HEK293 (cell line): Measurements from ENCODE around the gene PRKG2.

Source experiments
- GFI1B ChIP-seq: fragments of 450-650 bp; formaldehyde crosslinking; IDR thresholded peaks from 2 replicates; pipeline ENCODE4 v1.5.1; 2016; ENCODE audit warnings: missing biosample characterization, missing genetic modification characterization
- HOXC10 ChIP-seq: sonication (generic); formaldehyde crosslinking; IDR thresholded peaks from 2 replicates; pipeline ENCODE4 v1.8.1; 2023; ENCODE audit warnings: mild to moderate bottlenecking, missing genetic modification reagents
- OVOL3 ChIP-seq: fragments of 450-650 bp; formaldehyde crosslinking; IDR thresholded peaks from 2 replicates; pipeline ENCODE4 v1.5.1; 2016; ENCODE audit warnings: missing biosample characterization, missing genetic modification characterization
- PBX3 ChIP-seq: sonication (generic); formaldehyde crosslinking; IDR thresholded peaks from 2 replicates; pipeline ENCODE4 v1.8.1; 2022; ENCODE audit warnings: mild to moderate bottlenecking, moderate library complexity, missing genetic modification reagents
- PRDM10 ChIP-seq: fragments of 450-650 bp; formaldehyde crosslinking; IDR thresholded peaks from 2 replicates; pipeline ENCODE4 v1.5.1; 2016; ENCODE audit warnings: missing biosample characterization, missing genetic modification characterization
- ZBTB1 ChIP-seq: fragments of 450-650 bp; formaldehyde crosslinking; IDR thresholded peaks from 2 replicates; pipeline ENCODE4 v1.5.1; 2016; ENCODE audit warnings: missing biosample characterization, missing genetic modification characterization
- ZBTB11 ChIP-seq: fragments of 450-650 bp; formaldehyde crosslinking; conservative IDR thresholded peaks from 2 replicates; pipeline ENCODE4 v1.5.1; 2016; ENCODE audit warnings: low read depth, missing biosample characterization, missing genetic modification characterization
- ZBTB17 ChIP-seq: fragments of 450-650 bp; formaldehyde crosslinking; IDR thresholded peaks from 2 replicates; pipeline ENCODE4 v1.5.1; 2016; ENCODE audit warnings: missing biosample characterization, missing genetic modification characterization
- ZBTB48 ChIP-seq: fragments of 450-650 bp; formaldehyde crosslinking; IDR thresholded peaks from 2 replicates; pipeline ENCODE4 v1.5.1; 2016; ENCODE audit warnings: missing biosample characterization, missing genetic modification characterization
- ZBTB8A ChIP-seq: fragments of 450-650 bp; formaldehyde crosslinking; IDR thresholded peaks from 2 replicates; pipeline ENCODE4 v1.5.1; 2016; ENCODE audit warnings: missing biosample characterization, missing genetic modification characterization
- ZFHX2 ChIP-seq: fragments of 450-650 bp; formaldehyde crosslinking; conservative IDR thresholded peaks from 2 replicates; pipeline ENCODE4 v1.5.1; 2016; ENCODE audit warnings: missing biosample characterization, missing genetic modification characterization
- ZIC2 ChIP-seq: fragments of 450-650 bp; formaldehyde crosslinking; IDR thresholded peaks from 2 replicates; pipeline ENCODE4 v1.5.1; 2016; ENCODE audit warnings: missing biosample characterization, missing genetic modification characterization
- ZNF146 ChIP-seq: fragments of 450-650 bp; formaldehyde crosslinking; IDR thresholded peaks from 2 replicates; pipeline ENCODE4 v1.5.1; 2016; ENCODE audit warnings: missing biosample characterization, missing genetic modification characterization
- ZNF18 ChIP-seq: fragments of 450-650 bp; formaldehyde crosslinking; IDR thresholded peaks from 2 replicates; pipeline ENCODE4 v1.5.1; 2016; ENCODE audit warnings: missing biosample characterization, missing genetic modification characterization
- ZNF280C ChIP-seq: fragments of 450-650 bp; formaldehyde crosslinking; IDR thresholded peaks from 2 replicates; pipeline ENCODE4 v1.5.1; 2016; ENCODE audit warnings: missing biosample characterization, missing genetic modification characterization
- ZNF292 ChIP-seq: fragments of 450-650 bp; formaldehyde crosslinking; IDR thresholded peaks from 2 replicates; pipeline ENCODE4 v1.5.1; 2016; ENCODE audit warnings: low read depth, missing biosample characterization, missing genetic modification characterization, borderline replicate concordance
- ZNF354C ChIP-seq: fragments of 450-650 bp; formaldehyde crosslinking; IDR thresholded peaks from 2 replicates; pipeline ENCODE4 v1.5.1; 2016; ENCODE audit warnings: missing biosample characterization, missing genetic modification characterization, low read depth, borderline replicate concordance
- ZNF366 ChIP-seq: fragments of 450-650 bp; formaldehyde crosslinking; conservative IDR thresholded peaks from 2 replicates; pipeline ENCODE4 v1.5.1; 2016; ENCODE audit warnings: missing biosample characterization, missing genetic modification characterization
- ZNF37A ChIP-seq: fragments of 450-650 bp; IDR thresholded peaks from 2 replicates; pipeline ENCODE4 v1.5.1; 2018; ENCODE audit warnings: missing biosample characterization, missing genetic modification characterization
- ZNF404 ChIP-seq: fragments of 450-650 bp; formaldehyde crosslinking; IDR thresholded peaks from 2 replicates; pipeline ENCODE4 v1.5.1; 2017; ENCODE audit warnings: missing biosample characterization, missing genetic modification characterization
- ZNF423 ChIP-seq: fragments of 450-650 bp; formaldehyde crosslinking; IDR thresholded peaks from 2 replicates; pipeline ENCODE4 v1.5.1; 2016; ENCODE audit warnings: missing biosample characterization, missing genetic modification characterization
- ZNF529 ChIP-seq: fragments of 450-650 bp; formaldehyde crosslinking; IDR thresholded peaks from 2 replicates; pipeline ENCODE4 v1.5.1; 2017; ENCODE audit warnings: missing genetic modification characterization, missing biosample characterization; ENCODE audit not compliant: insufficient replicate concordance
- ZNF555 ChIP-seq: fragments of 450-650 bp; formaldehyde crosslinking; conservative IDR thresholded peaks from 2 replicates; pipeline ENCODE4 v1.5.1; 2017; ENCODE audit warnings: missing biosample characterization, mild to moderate bottlenecking, missing genetic modification characterization, inconsistent platforms
- ZNF629 ChIP-seq: fragments of 450-650 bp; formaldehyde crosslinking; IDR thresholded peaks from 2 replicates; pipeline ENCODE4 v1.5.1; 2017; ENCODE audit warnings: missing biosample characterization, missing genetic modification characterization
- ZNF76 ChIP-seq: fragments of 450-650 bp; formaldehyde crosslinking; IDR thresholded peaks from 2 replicates; pipeline ENCODE4; 2016; ENCODE audit warnings: low read depth, missing biosample characterization, missing genetic modification characterization, borderline replicate concordance
- ZNF792 ChIP-seq: fragments of 450-650 bp; formaldehyde crosslinking; IDR thresholded peaks from 2 replicates; pipeline ENCODE4 v1.5.1; 2016; ENCODE audit warnings: missing biosample characterization, missing genetic modification characterization
- ZSCAN16 ChIP-seq: fragments of 450-650 bp; formaldehyde crosslinking; IDR thresholded peaks from 2 replicates; pipeline ENCODE4 v1.5.1; 2016; ENCODE audit warnings: missing biosample characterization, missing genetic modification characterization

Gene PRKG2

GRCh38 chr4:81214881-81215868, at the start of gene PRKG2 (continued):
- TF ChIP-seq ZNF76 (no peak), ZFHX2 (tag by site-specific recombination) (peak; percentile 80), PBX3 (no peak), ZNF423 (tag by site-specific recombination) (no peak), ZBTB1 (tag by site-specific recombination) (no peak), ZBTB11 (tag by site-specific recombination) (0 out of 2 replicates have a peak, but pooled peaks have one; percentile 20), ZNF280C (tag by site-specific recombination) (no peak), ZBTB17 (tag by site-specific recombination) (peak; percentile 60), PRDM10 (tag by site-specific recombination) (peak; percentile 70), ZNF529 (tag by site-specific recombination) (no peak), HOXC10 (CRISPR knock-in tag) (no peak), ZNF37A (tag by site-specific recombination) (no peak), OVOL3 (tag by site-specific recombination) (no peak), ZNF292 (tag by site-specific recombination) (no peak), ZNF354C (tag by site-specific recombination) (no peak), ZNF555 (tag by site-specific recombination) (no peak), ZBTB48 (no peak), ZSCAN16 (tag by site-specific recombination) (no peak), ZNF18 (tag by site-specific recombination) (no peak), ZNF146 (no peak), ZNF366 (peak; percentile 48), ZBTB8A (tag by site-specific recombination) (0 out of 2 replicates have a peak, but pooled peaks have one; percentile 11), ZNF792 (no peak), ZNF404 (tag by site-specific recombination) (no peak), ZNF629 (tag by site-specific recombination) (no peak), GFI1B (no peak), ZIC2 (tag by site-specific recombination) (0 out of 2 replicates have a peak, but pooled peaks have one; percentile 5)
